ENCODE measurements around the gene IL1RAPL1. TPM values are rescaled to one million over a fixed set of nuclear protein-coding genes. Genes with fewer than 3 reads are reported as not detected.

IL1RAPL1 gene
- total RNA-seq, 1 donor, result 1.3 TPM

DNA sequence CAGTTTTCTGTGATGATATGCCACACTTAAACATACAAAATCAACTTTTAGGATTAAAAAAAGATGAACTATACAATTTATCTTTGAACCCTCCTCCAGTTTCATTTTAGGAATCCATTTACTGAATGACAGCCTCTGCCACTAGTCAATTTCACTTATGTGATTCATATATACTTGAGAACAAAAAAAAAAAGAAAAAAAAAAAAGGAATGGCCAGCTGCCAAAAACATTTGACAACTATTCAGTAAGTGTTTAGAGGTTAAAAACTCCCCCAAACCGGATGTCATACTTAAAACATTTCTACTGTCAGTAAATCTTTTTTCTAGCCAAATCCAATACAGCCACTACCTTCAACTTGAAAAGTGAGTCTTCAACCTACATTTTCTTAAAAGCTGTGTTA is 1361.4 kb downstream of the IL1RAPL1 start:
- H3K4me3 ChIP-seq (ENCODE audit: low read depth, low read length), result no peak overlapping the region
- peak; percentile 24 for DNase-seq (ENCODE audit: low read depth)
- TF ChIP-seq, protein P1, sequence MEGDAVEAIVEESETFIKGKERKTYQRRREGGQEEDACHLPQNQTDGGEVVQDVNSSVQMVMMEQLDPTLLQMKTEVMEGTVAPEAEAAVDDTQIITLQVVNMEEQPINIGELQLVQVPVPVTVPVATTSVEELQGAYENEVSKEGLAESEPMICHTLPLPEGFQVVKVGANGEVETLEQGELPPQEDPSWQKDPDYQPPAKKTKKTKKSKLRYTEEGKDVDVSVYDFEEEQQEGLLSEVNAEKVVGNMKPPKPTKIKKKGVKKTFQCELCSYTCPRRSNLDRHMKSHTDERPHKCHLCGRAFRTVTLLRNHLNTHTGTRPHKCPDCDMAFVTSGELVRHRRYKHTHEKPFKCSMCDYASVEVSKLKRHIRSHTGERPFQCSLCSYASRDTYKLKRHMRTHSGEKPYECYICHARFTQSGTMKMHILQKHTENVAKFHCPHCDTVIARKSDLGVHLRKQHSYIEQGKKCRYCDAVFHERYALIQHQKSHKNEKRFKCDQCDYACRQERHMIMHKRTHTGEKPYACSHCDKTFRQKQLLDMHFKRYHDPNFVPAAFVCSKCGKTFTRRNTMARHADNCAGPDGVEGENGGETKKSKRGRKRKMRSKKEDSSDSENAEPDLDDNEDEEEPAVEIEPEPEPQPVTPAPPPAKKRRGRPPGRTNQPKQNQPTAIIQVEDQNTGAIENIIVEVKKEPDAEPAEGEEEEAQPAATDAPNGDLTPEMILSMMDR (IDR thresholded peaks at IDR 0.05; ENCODE audit: insufficient read depth, low read depth, low read length), result no peak

DNA sequence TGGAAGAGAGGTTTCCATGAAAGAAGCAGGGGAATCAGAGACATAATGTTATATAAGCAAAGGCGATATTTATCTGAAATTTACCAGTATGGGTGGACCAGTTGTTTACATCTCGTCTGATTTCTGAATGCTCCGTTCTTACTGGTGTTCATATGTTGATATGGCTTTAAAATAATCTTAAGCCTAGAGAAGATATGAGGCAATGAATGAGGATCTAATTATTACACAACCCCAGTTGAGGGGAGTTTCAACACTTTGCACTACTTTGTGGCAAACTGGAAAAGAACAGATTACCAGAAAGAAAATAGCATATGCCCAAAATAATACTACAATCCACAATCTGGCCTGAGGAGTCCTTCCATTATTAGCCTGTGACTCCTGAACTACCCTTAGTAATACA is 1364.8 kb downstream of the IL1RAPL1 start:
- DNase-seq (ENCODE audit: low read depth), result peak; percentile 71
- TF ChIP-seq, protein P1 (IDR thresholded peaks at IDR 0.05; ENCODE audit: insufficient read depth, low read depth, low read length), result no peak
- no peak overlapping the region for H3K4me3 ChIP-seq (ENCODE audit: low read depth, low read length)

DNA sequence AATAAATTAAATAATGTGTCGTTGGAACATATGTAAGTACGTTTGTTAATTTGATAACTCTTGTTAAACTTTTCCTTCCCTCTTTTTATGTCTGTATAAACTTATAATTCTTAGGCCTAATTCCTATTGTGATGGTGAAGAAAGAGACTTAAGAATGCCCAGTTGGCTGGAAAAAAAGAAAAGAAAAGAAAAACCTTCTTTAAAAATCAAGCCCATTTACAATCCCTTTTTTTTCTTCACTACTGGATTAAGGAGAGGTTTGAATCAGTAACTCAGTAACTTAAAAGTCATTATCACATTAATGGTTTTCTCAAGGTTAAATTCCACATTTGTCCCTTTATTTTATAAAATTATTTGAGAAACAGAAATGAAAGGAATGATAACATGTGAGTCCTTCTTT is 1374.8 kb downstream of the IL1RAPL1 start:
- TF ChIP-seq, protein P1 (IDR thresholded peaks at IDR 0.05; ENCODE audit: insufficient read depth, low read depth, low read length), result no peak
- no peak overlapping the region for H3K4me3 ChIP-seq (ENCODE audit: low read depth, low read length)
- DNase-seq (ENCODE audit: low read depth), result no peak

DNA sequence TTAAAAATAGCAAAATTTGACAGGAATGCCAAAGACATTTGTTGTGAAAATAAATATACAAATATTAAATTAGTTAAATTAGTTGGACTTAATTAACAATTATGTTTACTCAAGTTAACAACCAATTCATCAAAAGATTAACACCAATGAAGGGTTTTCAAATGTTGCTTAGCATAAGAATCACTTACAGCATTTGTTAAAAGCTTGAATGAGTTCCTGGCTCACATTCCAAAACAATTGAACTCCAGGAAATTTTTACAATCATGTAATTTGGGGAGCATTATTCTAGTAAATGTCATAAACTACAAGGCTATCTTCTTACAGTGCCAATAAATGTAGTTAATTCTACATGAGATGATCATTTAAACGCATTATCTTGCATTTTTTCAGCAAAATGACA is 1378.4 kb downstream of the IL1RAPL1 start:
- DNase-seq (ENCODE audit: low read depth), result no peak
- TF ChIP-seq, protein P1 (IDR thresholded peaks at IDR 0.05; ENCODE audit: insufficient read depth, low read depth, low read length), result no peak

DNA sequence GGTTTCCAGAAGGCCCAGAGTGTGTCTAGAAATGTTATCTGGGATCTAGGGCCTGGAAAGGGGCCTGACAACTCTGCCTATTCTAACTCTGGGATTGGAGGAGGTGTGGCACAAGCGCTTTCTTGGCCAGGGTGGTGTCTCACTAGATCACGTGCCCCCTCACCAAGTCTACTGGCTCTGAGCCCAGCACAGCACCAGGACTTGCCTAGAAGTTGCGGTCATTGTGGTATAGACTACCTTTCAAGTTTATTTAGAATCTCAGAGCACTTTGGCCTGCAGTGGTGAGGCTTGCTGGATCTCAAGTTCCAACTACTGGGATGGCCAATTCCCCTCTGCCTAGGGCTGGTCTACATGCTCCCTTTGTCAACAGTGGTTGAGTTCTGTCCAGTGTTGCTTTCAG is 1404.8 kb downstream of the IL1RAPL1 start:
- TF ChIP-seq, protein P1 (IDR thresholded peaks at IDR 0.05; ENCODE audit: insufficient read depth, low read depth, low read length), result no peak
- DNase-seq (ENCODE audit: low read depth), result no peak
- no peak overlapping the region for H3K4me3 ChIP-seq (ENCODE audit: low read depth, low read length)

More for the DNA sequence above, 1378.4 kb downstream of the IL1RAPL1 start:
- no peak overlapping the region for H3K4me3 ChIP-seq (ENCODE audit: low read depth, low read length)

DNA sequence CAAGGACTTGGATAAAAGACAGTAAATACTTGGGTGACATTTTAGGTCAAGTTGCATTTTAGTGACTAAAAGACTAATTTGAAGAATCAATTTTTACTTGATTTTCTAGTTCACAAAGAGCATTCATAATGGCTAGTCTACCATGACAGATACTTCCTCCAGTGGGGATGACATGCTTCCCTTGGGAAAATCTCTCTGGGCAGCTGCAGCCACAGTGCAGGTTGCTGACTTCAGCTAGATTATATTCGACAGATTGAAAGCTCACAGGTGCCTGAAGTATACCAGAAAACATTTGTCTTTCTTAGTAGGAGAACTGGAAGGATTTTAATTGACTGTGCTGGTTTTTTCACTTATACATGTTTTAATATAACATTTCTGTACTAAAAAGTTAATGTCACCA is 1418.6 kb downstream of the IL1RAPL1 start:
- no peak overlapping the region for H3K4me3 ChIP-seq (ENCODE audit: low read depth, low read length)
- no peak for DNase-seq (ENCODE audit: low read depth)
- TF ChIP-seq, protein P1 (IDR thresholded peaks at IDR 0.05; ENCODE audit: insufficient read depth, low read depth, low read length), result no peak

Small RNA genes within 50 kb of the gene (small RNA-seq; reads per million reads assigned to genes)
- not detected for gene MIR4666B
- not detected for gene RF00284
- gene RNA5SP500, result not detected

All from fibroblast of villous mesenchyme (primary cell).